DOHH2 (cell line): ENCODE data around the gene SYT13.

ENCODE experiments used
- H3F3A ChIP-seq: fragments of 200-600 bp; sonication (generic), shearing (Covaris generic); 2 replicates; pipeline ENCODE4 v1.6.0; 2016; ENCODE audit warnings: antibody characterized with exemption, mild to moderate bottlenecking; ENCODE audit not compliant: control insufficient read depth, insufficient read depth
- H3K27ac ChIP-seq: fragments of 200-600 bp; sonication (generic); 2 replicates; pipeline ENCODE4 v1.5.1; 2014; ENCODE audit warnings: low read depth, mild to moderate bottlenecking, low read length, moderate library complexity
- H3K27me3 ChIP-seq: fragments of 200-600 bp; sonication (generic); 2 replicates; pipeline ENCODE4 v1.6.1; 2014; ENCODE audit warnings: mild to moderate bottlenecking, low read length, mixed read lengths; ENCODE audit not compliant: control insufficient read depth
- H3K36me3 ChIP-seq: fragments of 200-600 bp; sonication (generic); 2 replicates; pipeline ENCODE4 v1.6.1; 2014; ENCODE audit warnings: mild to moderate bottlenecking, low read length, moderate library complexity, mixed read lengths; ENCODE audit not compliant: control insufficient read depth
- H3K4me1 ChIP-seq: fragments of 200-600 bp; sonication (generic); 2 replicates; pipeline ENCODE4 v1.6.1; 2014; ENCODE audit warnings: mild to moderate bottlenecking, low read length, mixed read lengths; ENCODE audit not compliant: control insufficient read depth
- H3K4me2 ChIP-seq: fragments of 200-600 bp; sonication (generic); 2 replicates; pipeline ENCODE4 v1.6.0; 2014; ENCODE audit warnings: mild to moderate bottlenecking, low read length, moderate library complexity
- H3K4me3 ChIP-seq: fragments of 200-600 bp; sonication (generic); 2 replicates; pipeline ENCODE4 v1.5.1; 2014; ENCODE audit warnings: mild to moderate bottlenecking, low read length, mixed read lengths
- H3K79me2 ChIP-seq: fragments of 200-600 bp; sonication (generic); 2 replicates; pipeline ENCODE4 v1.6.1; 2014; ENCODE audit warnings: mild to moderate bottlenecking, low read length, mixed read lengths; ENCODE audit not compliant: control insufficient read depth
- H3K9me2 ChIP-seq: fragments of 200-600 bp; sonication (generic); replicated peaks from 2 replicates; pipeline ENCODE4 v1.6.1; 2014; ENCODE audit warnings: mild to moderate bottlenecking, low read length, mixed read lengths; ENCODE audit not compliant: control insufficient read depth
- H3K9me3 ChIP-seq: fragments of 200-600 bp; sonication (generic); 2 replicates; pipeline ENCODE4 v1.6.1; 2014; ENCODE audit warnings: antibody characterized with exemption, low read length, mixed read lengths; ENCODE audit not compliant: control insufficient read depth, insufficient read depth
- H4K20me1 ChIP-seq: fragments of 200-600 bp; sonication (generic); 2 replicates; pipeline ENCODE4 v1.6.0; 2014; ENCODE audit warnings: low read depth, mild to moderate bottlenecking, antibody characterized with exemption, low read length, moderate library complexity; ENCODE audit not compliant: control insufficient read depth, insufficient read depth
- EZH2phosphoT487 ChIP-seq: fragments of 200-600 bp; sonication (generic); IDR thresholded peaks from 2 replicates; pipeline ENCODE4 v1.6.1; 2017; ENCODE audit warnings: borderline replicate concordance, mild to moderate bottlenecking, antibody characterized with exemption, low read length, moderate library complexity, mixed read lengths
- TF ChIP-seq, protein P1 (sequence below): fragments of 200-600 bp; sonication (generic); IDR thresholded peaks from one replicate; pipeline ENCODE4 v1.5.1; 2014; ENCODE audit warnings: antibody characterized with exemption, mild to moderate bottlenecking, low read depth, low read length; ENCODE audit not compliant: poor library complexity, severe bottlenecking

The SYT13 gene

DNA sequence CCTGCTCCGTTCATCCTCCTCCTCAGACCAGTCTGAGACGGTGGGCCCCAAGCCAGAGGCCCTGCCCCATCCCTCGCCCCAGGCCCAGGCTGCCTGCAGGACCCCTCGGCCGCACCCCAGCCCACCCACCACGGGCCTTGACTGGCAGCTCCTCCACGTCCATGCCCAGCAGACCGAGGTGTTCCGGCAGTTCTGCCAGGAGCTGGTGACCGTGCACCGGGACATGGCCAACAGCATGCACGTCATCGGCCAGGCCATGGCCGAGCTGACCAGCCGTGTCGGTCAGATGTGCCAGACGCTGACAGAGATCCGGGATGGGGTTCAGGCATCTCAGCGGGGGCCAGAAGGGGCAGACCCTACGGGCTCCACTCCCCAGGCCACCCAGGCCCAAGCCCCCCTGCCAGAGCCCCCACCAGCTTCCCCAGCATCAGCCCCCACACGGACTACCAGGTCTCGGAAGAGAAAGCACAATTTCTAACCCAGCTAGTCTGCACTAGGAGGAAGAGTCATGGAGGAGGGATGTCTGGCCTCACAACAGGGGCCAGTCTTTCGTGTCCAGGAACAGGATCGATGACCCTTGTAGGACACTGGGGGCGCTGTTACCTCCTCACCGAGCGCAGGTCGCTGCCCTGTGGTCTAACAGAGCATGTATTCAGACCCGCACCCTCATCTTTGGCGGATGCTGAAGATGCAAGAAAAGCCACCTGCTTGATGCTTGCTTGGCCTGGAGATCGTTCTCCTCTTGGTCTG lies 73.4 kb downstream of the SYT13 start:
- no peaks in the 10 kb centered on the region for H3K9me3 ChIP-seq
- no peak for TF ChIP-seq EZH2phosphoT487
- TF ChIP-seq, protein P1, sequence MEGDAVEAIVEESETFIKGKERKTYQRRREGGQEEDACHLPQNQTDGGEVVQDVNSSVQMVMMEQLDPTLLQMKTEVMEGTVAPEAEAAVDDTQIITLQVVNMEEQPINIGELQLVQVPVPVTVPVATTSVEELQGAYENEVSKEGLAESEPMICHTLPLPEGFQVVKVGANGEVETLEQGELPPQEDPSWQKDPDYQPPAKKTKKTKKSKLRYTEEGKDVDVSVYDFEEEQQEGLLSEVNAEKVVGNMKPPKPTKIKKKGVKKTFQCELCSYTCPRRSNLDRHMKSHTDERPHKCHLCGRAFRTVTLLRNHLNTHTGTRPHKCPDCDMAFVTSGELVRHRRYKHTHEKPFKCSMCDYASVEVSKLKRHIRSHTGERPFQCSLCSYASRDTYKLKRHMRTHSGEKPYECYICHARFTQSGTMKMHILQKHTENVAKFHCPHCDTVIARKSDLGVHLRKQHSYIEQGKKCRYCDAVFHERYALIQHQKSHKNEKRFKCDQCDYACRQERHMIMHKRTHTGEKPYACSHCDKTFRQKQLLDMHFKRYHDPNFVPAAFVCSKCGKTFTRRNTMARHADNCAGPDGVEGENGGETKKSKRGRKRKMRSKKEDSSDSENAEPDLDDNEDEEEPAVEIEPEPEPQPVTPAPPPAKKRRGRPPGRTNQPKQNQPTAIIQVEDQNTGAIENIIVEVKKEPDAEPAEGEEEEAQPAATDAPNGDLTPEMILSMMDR: no peak
- H3K27ac ChIP-seq: no peak overlapping the region
- H3K9me2 ChIP-seq: no peaks in the 10 kb centered on the region
- H3K27me3 ChIP-seq: no peaks in the 10 kb centered on the region
- H3K4me2 ChIP-seq: no peak overlapping the region
- H4K20me1 ChIP-seq: no peaks in the 10 kb centered on the region
- no peak overlapping the region for H3K4me3 ChIP-seq
- no peaks in the 10 kb centered on the region for H3K36me3 ChIP-seq
- no peaks in the 10 kb centered on the region for H3K79me2 ChIP-seq
- H3K4me1 ChIP-seq: peaks cover 17% of the 10 kb centered on the region
- no peaks in the 10 kb centered on the region for H3F3A ChIP-seq

DNA sequence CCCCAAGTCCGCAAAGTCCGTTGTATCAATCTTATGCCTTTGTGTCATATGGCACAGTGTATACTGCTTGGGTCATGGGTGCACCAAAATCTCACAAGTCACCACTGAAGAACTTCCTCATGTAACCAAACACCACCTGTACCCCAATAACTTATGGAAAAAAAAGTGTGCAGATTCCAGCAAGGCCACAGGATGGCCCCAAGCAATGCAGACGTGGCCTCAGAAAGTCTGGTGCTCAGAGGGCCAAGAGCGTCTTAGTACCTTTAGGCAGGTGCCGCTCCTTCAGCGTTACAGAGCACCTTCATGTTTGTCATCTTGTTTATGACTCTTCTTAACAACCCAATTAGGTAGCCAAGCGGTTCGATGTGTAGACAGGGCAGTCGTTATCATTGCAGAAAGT lies 74.4 kb downstream of the SYT13 start:
- H3K36me3 ChIP-seq: no peaks in the 10 kb centered on the region
- no peaks in the 10 kb centered on the region for H3K9me3 ChIP-seq
- no peaks in the 10 kb centered on the region for H3K9me2 ChIP-seq
- H3F3A ChIP-seq: no peaks in the 10 kb centered on the region
- TF ChIP-seq, protein P1: peak; percentile 27
- no peak for TF ChIP-seq EZH2phosphoT487
- H4K20me1 ChIP-seq: no peaks in the 10 kb centered on the region
- H3K79me2 ChIP-seq: no peaks in the 10 kb centered on the region
- no peak overlapping the region for H3K4me2 ChIP-seq
- H3K4me3 ChIP-seq: no peak overlapping the region
- H3K4me1 ChIP-seq: peaks cover 17% of the 10 kb centered on the region
- H3K27me3 ChIP-seq: no peaks in the 10 kb centered on the region
- H3K27ac ChIP-seq: no peak overlapping the region

DNA sequence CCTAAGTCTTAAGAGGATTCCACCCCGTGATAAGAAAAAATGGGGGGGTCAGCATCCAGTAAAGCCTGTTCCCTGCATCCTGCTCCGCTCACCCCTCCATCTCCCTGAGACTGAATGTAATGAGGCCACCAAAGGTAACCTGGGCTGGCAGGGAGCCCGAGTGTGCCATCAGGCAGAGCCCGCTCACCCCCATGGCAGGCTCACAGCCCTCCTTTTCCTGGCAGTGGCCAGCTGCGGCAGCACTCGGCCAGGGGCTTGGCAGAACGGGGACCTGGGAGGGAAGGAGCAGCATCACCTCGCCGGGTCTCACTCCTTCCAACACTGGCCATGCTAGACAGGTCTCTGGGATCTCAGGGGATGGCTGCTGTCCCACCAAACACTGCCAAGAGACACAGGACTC lies 75.3 kb downstream of the SYT13 start:
- Histone ChIP-seq H3K27ac (no peak overlapping the region), H3F3A (no peaks in the 10 kb centered on the region), H3K4me1 (peaks cover 17% of the 10 kb centered on the region)

More for the DNA sequence above, 75.3 kb downstream of the SYT13 start:
- H3K27me3 ChIP-seq: no peaks in the 10 kb centered on the region
- H3K4me2 ChIP-seq: no peak overlapping the region
- H3K36me3 ChIP-seq: no peaks in the 10 kb centered on the region
- H3K79me2 ChIP-seq: no peaks in the 10 kb centered on the region
- no peaks in the 10 kb centered on the region for H3K9me3 ChIP-seq
- H3K4me3 ChIP-seq: no peak overlapping the region
- no peaks in the 10 kb centered on the region for H4K20me1 ChIP-seq
- TF ChIP-seq, protein P1: no peak
- TF ChIP-seq EZH2phosphoT487: no peak
- H3K9me2 ChIP-seq: no peaks in the 10 kb centered on the region
